ENCODE results near the gene FBLN1.
A peak's percentile ranks its signal among the peaks of the same experiment; 100 is the strongest.

FBLN1 gene

GRCh38 chr22:45583504-45583903, 80.8 kb downstream of the FBLN1 start:
- Histone ChIP-seq H3K36me3 (ENCODE audit: control insufficient read depth in 1 of 2, insufficient read depth in 2 of 2, low read depth in 1 of 2, low read length in 2 of 2) (peaks cover 71 to 82% of the 10 kb centered on the region in 2 experiments), H3K18ac (ENCODE audit: low read depth in 1 of 2, low read length in 2 of 2) (no peak overlapping the region), H3K23ac (ENCODE audit: low read length in 2 of 2) (no peak overlapping the region), H3K4me3 (ENCODE audit: insufficient read depth in 1 of 2, low read depth in 1 of 2, low read length in 2 of 2) (no peak overlapping the region), H3K14ac (ENCODE audit: low read length in 2 of 2) (no peak overlapping the region), H2BK120ac (ENCODE audit: low read depth, low read length) (no peak overlapping the region), H3K27ac (ENCODE audit: low read length, poor library complexity, severe bottlenecking) (no peak overlapping the region), H2BK12ac (ENCODE audit: low read length in 2 of 2) (no peak overlapping the region), H3K9me3 (ENCODE audit: control insufficient read depth, low read length) (no peaks in the 10 kb centered on the region), H2AFZ (ENCODE audit: low read depth, low read length) (no peak overlapping the region), H2AK5ac (ENCODE audit: low read length, severe bottlenecking) (no peak overlapping the region), H4K91ac (ENCODE audit: low read length) (no peak overlapping the region), H2BK15ac (ENCODE audit: low read depth, poor library complexity, severe bottlenecking) (no peak overlapping the region), H3K9ac (ENCODE audit: low read length) (no peak overlapping the region), H3K27me3 (ENCODE audit: control insufficient read depth in 1 of 2, insufficient read depth in 1 of 2, low read length in 2 of 2) (no peaks in the 10 kb centered on the region), H3K79me1 (replicated peaks; ENCODE audit: low read length, poor library complexity, severe bottlenecking) (peaks cover 2% of the 10 kb centered on the region), H4K8ac (ENCODE audit: low read length) (no peak overlapping the region), H3K4me2 (ENCODE audit: low read length, poor library complexity, severe bottlenecking) (no peak overlapping the region), H3K4ac (ENCODE audit: low read depth in 1 of 2, low read length in 2 of 2) (no peak overlapping the region), H3K4me1 (ENCODE audit: control insufficient read depth, insufficient read depth, low read depth, low read length) (peaks cover 20% of the 10 kb centered on the region), H2BK5ac (ENCODE audit: low read depth, low read length, poor library complexity, severe bottlenecking) (no peak overlapping the region)
- over 99% methylated on average over 5 of the region's 5 CpGs for WGBS
- no peak for DNase-seq

- no peaks in the 10 kb centered on the region for H3K27me3 ChIP-seq (ENCODE audit: control insufficient read depth in 1 of 2, insufficient read depth in 1 of 2, low read length in 2 of 2)
- H4K91ac ChIP-seq (ENCODE audit: low read length): no peak overlapping the region
- no peak overlapping the region for H2BK120ac ChIP-seq (ENCODE audit: low read depth, low read length)
- H2BK15ac ChIP-seq (ENCODE audit: low read depth, poor library complexity, severe bottlenecking): no peak overlapping the region
- no peak overlapping the region for H3K18ac ChIP-seq (ENCODE audit: low read depth in 1 of 2, low read length in 2 of 2)
- 87% methylated on average over 14 of the region's 14 CpGs for WGBS
- H4K8ac ChIP-seq (ENCODE audit: low read length): no peak overlapping the region
- no peak overlapping the region for H3K27ac ChIP-seq (ENCODE audit: low read length, poor library complexity, severe bottlenecking)
- H3K4ac ChIP-seq (ENCODE audit: low read depth in 1 of 2, low read length in 2 of 2): no peak overlapping the region
- H3K79me1 ChIP-seq (replicated peaks; ENCODE audit: low read length, poor library complexity, severe bottlenecking): peaks cover 1% of the 10 kb centered on the region
- H3K9me3 ChIP-seq (ENCODE audit: control insufficient read depth, low read length): no peaks in the 10 kb centered on the region
- H2AFZ ChIP-seq (ENCODE audit: low read depth, low read length): no peak overlapping the region
- H3K4me3 ChIP-seq (ENCODE audit: insufficient read depth in 1 of 2, low read depth in 1 of 2, low read length in 2 of 2): no peak overlapping the region
- no peak overlapping the region for H2BK5ac ChIP-seq (ENCODE audit: low read depth, low read length, poor library complexity, severe bottlenecking)
- no peak overlapping the region for H3K14ac ChIP-seq (ENCODE audit: low read length in 2 of 2)
- no peak overlapping the region for H3K9ac ChIP-seq (ENCODE audit: low read length)
- peaks cover 67 to 79% of the 10 kb centered on the region in 2 experiments for H3K36me3 ChIP-seq (ENCODE audit: control insufficient read depth in 1 of 2, insufficient read depth in 2 of 2, low read depth in 1 of 2, low read length in 2 of 2)
- H3K4me1 ChIP-seq (ENCODE audit: control insufficient read depth, insufficient read depth, low read depth, low read length): peaks cover 19% of the 10 kb centered on the region
- no peak overlapping the region for H2AK5ac ChIP-seq (ENCODE audit: low read length, severe bottlenecking)
- H3K23ac ChIP-seq (ENCODE audit: low read length in 2 of 2): no peak overlapping the region
- no peak overlapping the region for H2BK12ac ChIP-seq (ENCODE audit: low read length in 2 of 2)
- no peak overlapping the region for H3K4me2 ChIP-seq (ENCODE audit: low read length, poor library complexity, severe bottlenecking)
- no peak for DNase-seq
Measured at GRCh38 chr22:45584121-45584570, 81.5 kb downstream of the FBLN1 start.

GRCh38 chr22:45584621-45585436, 82.1 kb downstream of the FBLN1 start:
- H3K27me3 ChIP-seq (ENCODE audit: control insufficient read depth in 1 of 2, insufficient read depth in 1 of 2, low read length in 2 of 2): no peaks in the 10 kb centered on the region
- H2AK5ac ChIP-seq (ENCODE audit: low read length, severe bottlenecking): no peak overlapping the region
- H2AFZ ChIP-seq (ENCODE audit: low read depth, low read length): no peak overlapping the region
- no peak overlapping the region for H3K27ac ChIP-seq (ENCODE audit: low read length, poor library complexity, severe bottlenecking)
- H4K8ac ChIP-seq (ENCODE audit: low read length): no peak overlapping the region
- DNase-seq: no peak
- H3K23ac ChIP-seq (ENCODE audit: low read length in 2 of 2): no peak overlapping the region
- no peak overlapping the region for H3K4me3 ChIP-seq (ENCODE audit: insufficient read depth in 1 of 2, low read depth in 1 of 2, low read length in 2 of 2)
- peaks cover 66 to 80% of the 10 kb centered on the region in 2 experiments for H3K36me3 ChIP-seq (ENCODE audit: control insufficient read depth in 1 of 2, insufficient read depth in 2 of 2, low read depth in 1 of 2, low read length in 2 of 2)
- H3K4me2 ChIP-seq (ENCODE audit: low read length, poor library complexity, severe bottlenecking): no peak overlapping the region
- no peak overlapping the region for H3K14ac ChIP-seq (ENCODE audit: low read length in 2 of 2)
- H2BK15ac ChIP-seq (ENCODE audit: low read depth, poor library complexity, severe bottlenecking): no peak overlapping the region
- H2BK120ac ChIP-seq (ENCODE audit: low read depth, low read length): no peak overlapping the region
- H3K9ac ChIP-seq (ENCODE audit: low read length): peak overlapping the region; percentile 30
- no peaks in the 10 kb centered on the region for H3K79me1 ChIP-seq (replicated peaks; ENCODE audit: low read length, poor library complexity, severe bottlenecking)
- H2BK5ac ChIP-seq (ENCODE audit: low read depth, low read length, poor library complexity, severe bottlenecking): no peak overlapping the region
- WGBS: 90% methylated on average over 17 of the region's 17 CpGs
- peaks cover 15% of the 10 kb centered on the region for H3K4me1 ChIP-seq (ENCODE audit: control insufficient read depth, insufficient read depth, low read depth, low read length)
- H4K91ac ChIP-seq (ENCODE audit: low read length): no peak overlapping the region
- no peak overlapping the region for H2BK12ac ChIP-seq (ENCODE audit: low read length in 2 of 2)
- no peaks in the 10 kb centered on the region for H3K9me3 ChIP-seq (ENCODE audit: control insufficient read depth, low read length)
- no peak overlapping the region for H3K4ac ChIP-seq (ENCODE audit: low read depth in 1 of 2, low read length in 2 of 2)
- no peak overlapping the region for H3K18ac ChIP-seq (ENCODE audit: low read depth in 1 of 2, low read length in 2 of 2)

GRCh38 chr22:45585437-45585755, 82.7 kb downstream of the FBLN1 start:
- Histone ChIP-seq H3K4me3 (ENCODE audit: insufficient read depth in 1 of 2, low read depth in 1 of 2, low read length in 2 of 2) (no peak overlapping the region), H2BK120ac (ENCODE audit: low read depth, low read length) (no peak overlapping the region), H3K23ac (ENCODE audit: low read length in 2 of 2) (no peak overlapping the region)

More at GRCh38 chr22:45585437-45585755, 82.7 kb downstream of the FBLN1 start:
- Histone ChIP-seq H3K4ac (ENCODE audit: low read depth in 1 of 2, low read length in 2 of 2) (no peak overlapping the region), H3K4me1 (ENCODE audit: control insufficient read depth, insufficient read depth, low read depth, low read length) (peaks cover 15% of the 10 kb centered on the region), H2BK5ac (ENCODE audit: low read depth, low read length, poor library complexity, severe bottlenecking) (no peak overlapping the region), H2BK15ac (ENCODE audit: low read depth, poor library complexity, severe bottlenecking) (no peak overlapping the region), H3K9me3 (ENCODE audit: control insufficient read depth, low read length) (no peaks in the 10 kb centered on the region), H2AK5ac (ENCODE audit: low read length, severe bottlenecking) (no peak overlapping the region), H3K27ac (ENCODE audit: low read length, poor library complexity, severe bottlenecking) (no peak overlapping the region), H3K14ac (ENCODE audit: low read length in 2 of 2) (no peak overlapping the region), H3K4me2 (ENCODE audit: low read length, poor library complexity, severe bottlenecking) (no peak overlapping the region), H2BK12ac (ENCODE audit: low read length in 2 of 2) (no peak overlapping the region), H2AFZ (ENCODE audit: low read depth, low read length) (no peak overlapping the region), H3K36me3 (ENCODE audit: control insufficient read depth in 1 of 2, insufficient read depth in 2 of 2, low read depth in 1 of 2, low read length in 2 of 2) (peaks cover 66 to 80% of the 10 kb centered on the region in 2 experiments), H3K18ac (ENCODE audit: low read depth in 1 of 2, low read length in 2 of 2) (no peak overlapping the region), H3K27me3 (ENCODE audit: control insufficient read depth in 1 of 2, insufficient read depth in 1 of 2, low read length in 2 of 2) (no peaks in the 10 kb centered on the region), H4K91ac (ENCODE audit: low read length) (no peak overlapping the region), H4K8ac (ENCODE audit: low read length) (no peak overlapping the region), H3K9ac (ENCODE audit: low read length) (peak overlapping the region; percentile 26), H3K79me1 (replicated peaks; ENCODE audit: low read length, poor library complexity, severe bottlenecking) (no peaks in the 10 kb centered on the region)
- DNase-seq: no peak
- 80% methylated on average over 13 of the region's 13 CpGs for WGBS

Data from mesenchymal stem cell (in vitro differentiated cells and primary cell).